ENCODE results near the gene TTBK1. TPM values are rescaled to one million over a fixed set of nuclear protein-coding genes. Genes with fewer than 3 reads are reported as not detected.

The TTBK1 gene
- total RNA-seq, 1 donor from 2014 or later: 0.09 TPM

DNA sequence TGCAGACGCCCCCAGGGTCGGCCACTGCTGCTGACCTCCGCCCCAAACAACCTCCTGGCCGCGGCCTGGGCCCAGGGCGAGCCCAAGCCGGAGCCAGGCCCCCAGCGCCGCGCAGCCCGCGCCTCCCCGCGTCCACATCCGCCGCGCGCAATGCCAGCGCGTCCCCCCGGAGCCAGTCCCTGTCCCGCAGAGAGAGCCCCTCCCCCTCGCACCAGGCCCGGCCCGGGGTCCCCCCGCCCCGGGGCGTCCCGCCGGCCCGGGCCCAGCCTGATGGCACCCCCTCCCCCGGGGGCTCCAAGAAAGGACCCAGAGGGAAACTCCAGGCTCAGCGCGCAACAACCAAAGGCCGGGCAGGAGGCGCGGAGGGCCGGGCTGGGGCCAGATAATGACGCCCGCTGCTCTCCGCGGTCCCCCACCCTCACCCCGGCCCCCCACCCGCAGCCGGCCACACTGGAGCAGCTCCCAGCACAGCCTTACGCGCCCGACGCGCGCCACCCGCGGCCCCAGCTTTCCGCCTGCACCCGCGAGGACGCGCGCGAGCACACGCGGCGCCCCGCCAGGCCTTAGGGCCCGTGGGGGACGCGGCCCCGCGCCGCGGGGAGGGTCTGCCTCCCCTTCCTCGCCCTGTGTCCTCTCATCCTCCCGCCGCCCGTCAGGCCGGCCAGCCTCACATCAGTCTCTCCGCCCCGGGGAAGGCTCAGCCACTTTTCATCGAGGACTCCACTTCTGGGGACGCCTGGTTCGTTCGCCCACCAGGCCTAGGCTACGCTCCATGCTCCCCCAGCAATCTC is 41.9 kb downstream of the TTBK1 start:
- H3K9me3 ChIP-seq: no peaks in the 10 kb centered on the region
- no peak overlapping the region for H3K4me3 ChIP-seq
- no peak for TF ChIP-seq CTCF (IDR thresholded peaks at IDR 0.05)
- peaks cover 33% of the 10 kb centered on the region for H3K27me3 ChIP-seq (ENCODE audit: low read depth)
- DNase-seq: no peak
- H3K4me1 ChIP-seq: no peaks in the 10 kb centered on the region
- ATAC-seq: no peak
- intact Hi-C loops (cut with DNase I): no loop called here
- H3K36me3 ChIP-seq: no peaks in the 10 kb centered on the region
- H3K27ac ChIP-seq: no peak overlapping the region

DNA sequence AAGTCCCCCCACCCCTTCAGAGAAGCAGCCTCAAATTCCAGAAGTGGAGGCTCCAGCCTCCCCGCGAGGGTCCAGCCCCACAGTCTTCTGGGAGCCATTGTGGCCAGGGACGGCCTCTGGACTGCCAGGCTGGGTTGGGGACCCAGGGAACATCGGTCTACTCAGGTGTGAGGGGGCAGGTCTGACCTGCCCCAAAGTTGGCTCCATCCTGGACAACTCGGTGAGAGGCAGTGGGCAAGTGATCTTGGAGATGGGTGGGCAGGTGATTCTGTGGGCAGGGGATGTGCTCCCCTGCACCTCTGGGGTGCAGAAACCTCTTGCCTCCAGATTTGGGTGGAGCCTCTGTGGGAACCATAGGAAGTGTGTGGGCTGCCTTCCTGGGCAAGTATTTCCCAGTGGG is 42.6 kb downstream of the TTBK1 start:
- Histone ChIP-seq H3K4me1 (no peaks in the 10 kb centered on the region), H3K9me3 (no peaks in the 10 kb centered on the region), H3K36me3 (no peaks in the 10 kb centered on the region), H3K27ac (no peak overlapping the region), H3K4me3 (no peak overlapping the region), H3K27me3 (ENCODE audit: low read depth) (peaks cover 33% of the 10 kb centered on the region)
- ATAC-seq (no peak), DNase-seq (no peak)
- intact Hi-C loops (cut with DNase I): no loop called here
- TF ChIP-seq CTCF (IDR thresholded peaks at IDR 0.05): no peak

GRCh38 chr6:43286456-43286979 is 43.2 kb downstream of the TTBK1 start:
- ATAC-seq: no peak
- intact Hi-C loops (cut with DNase I): no loop called here
- no peaks in the 10 kb centered on the region for H3K9me3 ChIP-seq

DNA sequence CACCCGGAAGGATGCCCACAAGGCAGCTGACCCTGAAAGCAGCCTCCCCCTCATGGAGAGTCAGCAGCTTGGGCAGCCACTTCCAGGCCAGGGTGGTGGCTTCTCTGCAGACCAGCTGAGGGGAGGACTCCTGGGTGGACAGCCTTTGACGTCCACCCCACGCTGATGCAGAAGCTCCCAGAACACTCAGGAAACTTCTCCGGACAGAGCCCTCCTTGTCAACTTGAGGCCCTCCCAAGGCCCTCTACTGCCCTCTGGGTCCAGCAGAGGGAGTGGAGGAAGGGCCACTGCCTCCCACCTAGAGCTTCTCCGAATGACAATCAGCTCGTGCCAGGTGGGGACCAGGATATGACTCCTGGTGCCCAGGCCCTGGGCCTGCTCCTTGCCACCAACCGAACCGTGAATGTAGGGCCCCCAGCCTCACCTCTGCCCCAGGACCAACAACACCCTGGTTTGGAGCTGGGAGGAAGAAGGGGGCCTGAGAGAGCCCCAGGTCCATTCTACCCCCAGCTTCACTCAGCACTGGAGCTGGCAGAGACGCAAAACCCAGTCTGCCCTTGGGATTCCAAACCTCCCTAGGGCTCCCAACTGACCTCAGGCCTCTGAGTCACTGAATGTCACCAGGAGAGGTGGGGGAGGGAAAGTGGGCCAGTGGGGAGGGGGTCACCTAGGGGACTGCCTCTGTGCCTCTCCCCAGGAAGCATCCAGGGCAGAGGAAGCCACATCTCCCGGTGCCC is 43.9 kb downstream of the TTBK1 start:
- no peak for ATAC-seq
- DNase-seq: no peak
- Histone ChIP-seq H3K36me3 (no peaks in the 10 kb centered on the region), H3K4me1 (no peaks in the 10 kb centered on the region), H3K27ac (no peak overlapping the region), H3K27me3 (ENCODE audit: low read depth) (peaks cover 33% of the 10 kb centered on the region), H3K4me3 (no peak overlapping the region), H3K9me3 (no peaks in the 10 kb centered on the region)
- intact Hi-C loops (cut with DNase I): no loop called here
- TF ChIP-seq CTCF (IDR thresholded peaks at IDR 0.05): no peak

More at GRCh38 chr6:43286456-43286979, 43.2 kb downstream of the TTBK1 start:
- TF ChIP-seq CTCF (IDR thresholded peaks at IDR 0.05): no peak
- peaks cover 33% of the 10 kb centered on the region for H3K27me3 ChIP-seq (ENCODE audit: low read depth)
- no peak overlapping the region for H3K27ac ChIP-seq
- H3K36me3 ChIP-seq: no peaks in the 10 kb centered on the region
- DNase-seq: no peak
- H3K4me1 ChIP-seq: no peaks in the 10 kb centered on the region
- H3K4me3 ChIP-seq: no peak overlapping the region

GRCh38 chr6:43287717-43288679 is 44.7 kb downstream of the TTBK1 start:
- Histone ChIP-seq H3K27ac (no peak overlapping the region), H3K9me3 (no peaks in the 10 kb centered on the region), H3K36me3 (no peaks in the 10 kb centered on the region), H3K4me1 (no peaks in the 10 kb centered on the region), H3K4me3 (no peak overlapping the region), H3K27me3 (ENCODE audit: low read depth) (peaks cover 33% of the 10 kb centered on the region)
- ATAC-seq (no peak), DNase-seq (no peak)
- intact Hi-C loops (cut with DNase I): no loop called here
- no peak for TF ChIP-seq CTCF (IDR thresholded peaks at IDR 0.05)
